Gastrocnemius medialis (tissue), 4 donors: ENCODE data around the gene ALK.

Experiments used
- POLR2A ChIP-seq, 2 donors: fragments of 450-650 bp; IDR thresholded peaks; one replicate each; pipeline ENCODE4 v1.6.1; 2017; ENCODE audit warnings: antibody characterized with exemption in 2 of 2, mild to moderate bottlenecking in 2 of 2, moderate library complexity in 2 of 2
- TF ChIP-seq, protein P1 (sequence below), 5 experiments: fragments of 450-650 bp in 3 of 5; fragments of 200-600 bp in 2 of 5; sonication (generic) in 2 of 5; IDR thresholded peaks in 4 of 5; conservative IDR thresholded peaks in 1 of 5; 1 replicate in 4 of 5; 2 replicates in 1 of 5; pipeline ENCODE4 v1.5.1; 2016 to 2019; ENCODE audit warnings: antibody characterized with exemption in 5 of 5, mild to moderate bottlenecking in 3 of 5, moderate library complexity in 3 of 5

DNA sequence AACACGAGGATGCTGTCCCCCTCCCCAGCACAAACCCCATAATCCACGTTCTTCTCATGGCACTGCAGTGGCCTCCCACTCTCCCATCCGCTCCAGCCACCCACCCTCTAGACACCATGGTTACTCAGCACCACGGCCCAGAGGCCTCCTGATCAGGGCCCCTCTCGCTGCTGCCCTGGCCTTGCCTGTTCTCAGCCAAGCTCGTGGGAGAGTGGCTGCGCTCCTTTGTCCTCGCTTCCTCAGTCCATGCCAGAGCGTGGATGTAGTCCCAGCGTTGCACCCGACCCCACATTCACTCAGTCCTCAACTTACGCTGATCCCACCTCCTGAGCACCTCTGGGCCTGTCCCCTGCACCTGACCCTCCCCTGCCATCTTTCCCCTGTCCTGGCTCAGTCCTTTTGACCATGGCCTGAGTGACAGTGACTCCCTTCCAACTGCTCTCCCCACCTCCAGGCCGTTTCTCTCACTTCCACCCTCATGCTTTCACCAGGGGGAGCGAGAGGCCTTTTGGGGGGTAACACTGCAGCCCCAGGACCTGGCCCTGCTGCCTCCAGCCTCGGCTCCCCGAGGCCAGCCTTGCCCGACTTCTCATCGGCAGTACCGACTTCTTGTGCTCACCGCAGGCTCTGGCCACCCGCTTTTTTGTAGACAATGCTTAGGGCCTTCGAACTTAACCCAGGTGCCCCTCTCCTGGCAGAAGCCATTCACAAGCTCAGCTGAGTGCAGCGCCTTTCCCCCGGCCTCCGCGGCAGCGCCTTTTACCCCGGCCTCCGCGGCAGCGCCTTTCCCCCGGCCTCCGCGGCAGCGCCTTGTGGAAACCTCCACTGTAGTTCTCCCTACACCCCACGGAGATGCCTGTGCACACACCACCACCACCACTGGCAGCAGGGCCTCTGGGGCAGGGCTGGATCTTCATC, 674.7 kb downstream of the ALK start:
- no peak for TF ChIP-seq POLR2A (IDR thresholded peaks at IDR 0.05)
- TF ChIP-seq, protein P1, sequence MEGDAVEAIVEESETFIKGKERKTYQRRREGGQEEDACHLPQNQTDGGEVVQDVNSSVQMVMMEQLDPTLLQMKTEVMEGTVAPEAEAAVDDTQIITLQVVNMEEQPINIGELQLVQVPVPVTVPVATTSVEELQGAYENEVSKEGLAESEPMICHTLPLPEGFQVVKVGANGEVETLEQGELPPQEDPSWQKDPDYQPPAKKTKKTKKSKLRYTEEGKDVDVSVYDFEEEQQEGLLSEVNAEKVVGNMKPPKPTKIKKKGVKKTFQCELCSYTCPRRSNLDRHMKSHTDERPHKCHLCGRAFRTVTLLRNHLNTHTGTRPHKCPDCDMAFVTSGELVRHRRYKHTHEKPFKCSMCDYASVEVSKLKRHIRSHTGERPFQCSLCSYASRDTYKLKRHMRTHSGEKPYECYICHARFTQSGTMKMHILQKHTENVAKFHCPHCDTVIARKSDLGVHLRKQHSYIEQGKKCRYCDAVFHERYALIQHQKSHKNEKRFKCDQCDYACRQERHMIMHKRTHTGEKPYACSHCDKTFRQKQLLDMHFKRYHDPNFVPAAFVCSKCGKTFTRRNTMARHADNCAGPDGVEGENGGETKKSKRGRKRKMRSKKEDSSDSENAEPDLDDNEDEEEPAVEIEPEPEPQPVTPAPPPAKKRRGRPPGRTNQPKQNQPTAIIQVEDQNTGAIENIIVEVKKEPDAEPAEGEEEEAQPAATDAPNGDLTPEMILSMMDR (IDR thresholded peaks at IDR 0.05 in 4 of 5, conservative IDR thresholded peaks at IDR 0.05 in 1 of 5): no peak
